K562 (cell line): ENCODE measurements around the gene TLR5. TPM values are rescaled to one million over a fixed set of nuclear protein-coding genes. Genes with fewer than 3 reads are reported as not detected.

Experiments
- ARNT ChIP-seq, 2 experiments: fragments of 450-650 bp; IDR thresholded peaks; 2 replicates each; pipeline ENCODE4 v1.6.1; 2016; ENCODE audit warnings: mild to moderate bottlenecking in 1 of 2
- ASH1L ChIP-seq: fragments of 450-650 bp; IDR thresholded peaks from 2 replicates; pipeline ENCODE4 v1.6.1; 2018; ENCODE audit warnings: borderline replicate concordance, mild to moderate bottlenecking, low read depth; ENCODE audit not compliant: partially characterized antibody
- ATF1 ChIP-seq, 2 experiments: fragments of 450-650 bp in 1 of 2; IDR thresholded peaks; 2 replicates each; pipeline ENCODE4 v1.6.1; 2016; ENCODE audit warnings: missing compliant biosample characterization in 1 of 2, missing genetic modification characterization in 1 of 2
- BRF1 ChIP-seq: IDR thresholded peaks from 3 replicates; pipeline ENCODE4 v1.6.1; 2011; ENCODE audit warnings: borderline replicate concordance, mild to moderate bottlenecking; ENCODE audit not compliant: insufficient read length; ENCODE audit errors: extremely low read depth
- CCNT2 ChIP-seq: IDR thresholded peaks from 2 replicates; pipeline ENCODE4 v1.6.1; 2011; ENCODE audit warnings: borderline replicate concordance, low read depth, mild to moderate bottlenecking, moderate library complexity, mixed read lengths, low read length; ENCODE audit not compliant: insufficient read length; ENCODE audit errors: extremely low read depth
- CHD2 ChIP-seq: IDR thresholded peaks from 2 replicates; pipeline ENCODE4 v1.6.1; 2011; ENCODE audit warnings: low read depth, low read length
- DACH1 ChIP-seq: fragments of 450-650 bp; IDR thresholded peaks from 2 replicates; pipeline ENCODE4 v1.6.1; 2018; ENCODE audit not compliant: partially characterized antibody
- EWSR1 ChIP-seq: fragments of 450-650 bp; IDR thresholded peaks from 2 replicates; pipeline ENCODE4 v1.6.1; 2018; ENCODE audit warnings: borderline replicate concordance, mild to moderate bottlenecking, low read depth, moderate library complexity; ENCODE audit not compliant: partially characterized antibody
- FOXA1 ChIP-seq: fragments of 450-650 bp; IDR thresholded peaks from 2 replicates; pipeline ENCODE4 v1.6.1; 2016; ENCODE audit warnings: mild to moderate bottlenecking, borderline replicate concordance
- FOXP4 ChIP-seq: sonication (generic); formaldehyde crosslinking; IDR thresholded peaks from 2 replicates; pipeline ENCODE4 v1.8.0; 2022; ENCODE audit warnings: mild to moderate bottlenecking, missing genetic modification reagents, borderline replicate concordance
- KAT7 ChIP-seq: sonication (generic); formaldehyde crosslinking; IDR thresholded peaks from 2 replicates; pipeline ENCODE4 v1.8.0; 2022; ENCODE audit warnings: missing genetic modification reagents, mild to moderate bottlenecking, borderline replicate concordance
- MTA1 ChIP-seq: fragments of 450-650 bp; IDR thresholded peaks from 2 replicates; pipeline ENCODE4 v1.6.1; 2017; ENCODE audit warnings: borderline replicate concordance
- NUFIP1 ChIP-seq: fragments of 450-650 bp; IDR thresholded peaks from 2 replicates; pipeline ENCODE4 v1.6.1; 2018; ENCODE audit not compliant: partially characterized antibody
- PCBP1 ChIP-seq: fragments of 200-400 bp; formaldehyde crosslinking; IDR thresholded peaks from 2 replicates; pipeline ENCODE4 v1.6.1; 2018; ENCODE audit warnings: mild to moderate bottlenecking, low read depth, low read length; ENCODE audit not compliant: poor library complexity, severe bottlenecking
- STAT5B ChIP-seq: fragments of 250-450 bp; sonication (Bioruptor Pico); IDR thresholded peaks from 2 replicates; pipeline ENCODE4 v1.8.0; 2021; ENCODE audit warnings: mild to moderate bottlenecking, inconsistent platforms
- TCF7 ChIP-seq: sonication (generic); IDR thresholded peaks from 2 replicates; pipeline ENCODE4 v1.6.1; 2016; ENCODE audit warnings: antibody characterized with exemption, borderline replicate concordance
- UBTF ChIP-seq, 2 experiments: IDR thresholded peaks; 2 replicates each; pipeline ENCODE4 v1.6.1; 2012; ENCODE audit warnings: improper control_type of control experiment in 2 of 2, low read depth in 2 of 2, low read length in 2 of 2, borderline replicate concordance in 1 of 2
- ZMIZ1 ChIP-seq, 2 experiments: fragments of 150-350 bp in 1 of 2; IDR thresholded peaks; 2 replicates each; pipeline ENCODE4 v1.6.1; 2012 to 2016; ENCODE audit warnings: low read depth in 2 of 2, low read length in 2 of 2, mild to moderate bottlenecking in 1 of 2, moderate library complexity in 1 of 2
- ZNF146 ChIP-seq: IDR thresholded peaks from one replicate; pipeline ENCODE4 v1.6.1; 2018; ENCODE audit warnings: missing compliant biosample characterization; ENCODE audit not compliant: unreplicated experiment
- polyA plus RNA-seq, 8 experiments: library from polyadenylated mRNA; depleted of rRNA in 4 of 8; stranded (reverse) in 5 of 8; unstranded in 3 of 8; fragments of >200 nt; fragmentation: Nextera tagmentation in 2 of 8; fragmentation: Illumina TruSeq in 1 of 8; extraction: Ambion mirVana in 2 of 8; extraction: Trizol in 1 of 8; gene quantifications; 2 replicates each; pipeline versions ENCODE4 v1.2.1 to v1.2.3, GENCODE V29; 2011 to 2014; ENCODE audit warnings: inconsistent platforms in 1 of 8, missing spikeins in 1 of 8
- total RNA-seq, 7 experiments: library from RNA; depleted of rRNA in 6 of 7; stranded (reverse); fragments of >200 nt in 6 of 7; fragmentation: Illumina TruSeq in 2 of 7; extraction: Trizol in 2 of 7; gene quantifications; 2 replicates each; pipeline versions ENCODE4 v1.2.1 to v1.2.3, GENCODE V29; 2011 to 2021; ENCODE audit warnings: low replicate concordance in 1 of 7

Gene TLR5
- total and polyA plus RNA-seq, 9 of the 15 experiments (the other 6 are each of a cell fraction or from before 2014, with no cell fraction given): 0.93 to 7.4 (median 1.9) TPM

GRCh38 chr1:223142795-223143536 is at the start of gene TLR5 (continued):
- TF ChIP-seq STAT5B (CRISPR knock-in tag) (no peak), ARNT (IDR thresholded peaks at IDR 0.05) (0 out of 4 replicates have a peak, but pooled peaks of 1 of the 2 experiments have one; percentile 23), BRF1 (no peak), ZNF146 (CRISPR knock-in tag) (no peak), DACH1 (peak; percentile 9), TCF7 (no peak), UBTF (IDR thresholded peaks at IDR 0.05; ENCODE audit: borderline replicate concordance in 1 of 2, low read depth in 2 of 2, low read length in 2 of 2) (peak; percentile 89 to 95; a peak in 3 of 4 replicates), PCBP1 (no peak), KAT7 (peak; percentile 92), CHD2 (peak; percentile 85), ZMIZ1 (IDR thresholded peaks at IDR 0.05; ENCODE audit: low read depth in 2 of 2, low read length in 2 of 2) (no peak), FOXP4 (CRISPR knock-in tag) (peak; percentile 96), FOXA1 (no peak), ATF1 (CRISPR knock-in tag; IDR thresholded peaks at IDR 0.05) (no peak), ATF1 (tag; IDR thresholded peaks at IDR 0.05) (peak; percentile 79), CCNT2 (peak; percentile 91), MTA1 (0 out of 2 replicates have a peak, but pooled peaks have one; percentile 52), NUFIP1 (no peak), ASH1L (peak; percentile 5), EWSR1 (no peak)
